SIG-M5 (cell line): ENCODE measurements around the gene PTRHD1.
"Not testable (repeated sequence)": the region's sequence is repeated elsewhere in the genome, so short reads cannot be mapped to it uniquely, and the experiment has no call there.

ENCODE experiments used
- DNase-seq: peaks from one replicate; lab custom pipeline; 2025; lab: John Stamatoyannopoulos, UW

The PTRHD1 gene

GRCh38 chr2:24809316-24810007, 16.3 kb upstream of the PTRHD1 start:
- no peak for DNase-seq

- no peak for DNase-seq
Measured at GRCh38 chr2:24806661-24807036, 13.5 kb upstream of the PTRHD1 start.

GRCh38 chr2:24805811-24806660, 12.8 kb upstream of the PTRHD1 start:
- DNase-seq, result not testable (repeated sequence)

GRCh38 chr2:24800487-24800886, 7.3 kb upstream of the PTRHD1 start:
- DNase-seq, result not testable (repeated sequence)

GRCh38 chr2:24797644-24798043, 4.5 kb upstream of the PTRHD1 start:
- DNase-seq, result no peak

GRCh38 chr2:24793761-24794435, 707 bp upstream of the PTRHD1 start:
- DNase-seq, result no peak

- no peak for DNase-seq
Measured at GRCh38 chr2:24792542-24792873, 683 bp downstream of the PTRHD1 start.

GRCh38 chr2:24791452-24791851, 1.7 kb downstream of the PTRHD1 start:
- DNase-seq, result no peak

GRCh38 chr2:24788816-24789215, 4.4 kb downstream of the PTRHD1 start:
- DNase-seq, result no peak

GRCh38 chr2:24787532-24787931, 5.7 kb downstream of the PTRHD1 start:
- no peak for DNase-seq

GRCh38 chr2:24785671-24786321, 7.4 kb downstream of the PTRHD1 start:
- DNase-seq, result peak; percentile 18

- no peak for DNase-seq
Measured at GRCh38 chr2:24783641-24784040, 9.6 kb downstream of the PTRHD1 start.

- DNase-seq, result no peak
Measured at GRCh38 chr2:24779116-24779515, 14.1 kb downstream of the PTRHD1 start.

GRCh38 chr2:24774373-24774772, 18.8 kb downstream of the PTRHD1 start:
- DNase-seq, result no peak

- no peak for DNase-seq
Measured at GRCh38 chr2:24771764-24772586, 21.2 kb downstream of the PTRHD1 start.

- DNase-seq, result no peak
Measured at GRCh38 chr2:24771061-24771460, 22.1 kb downstream of the PTRHD1 start.

GRCh38 chr2:24768601-24769000, 24.6 kb downstream of the PTRHD1 start:
- DNase-seq, result no peak

GRCh38 chr2:24768013-24768412, 25.2 kb downstream of the PTRHD1 start:
- DNase-seq, result no peak

GRCh38 chr2:24766609-24767008, 26.6 kb downstream of the PTRHD1 start:
- no peak for DNase-seq

- DNase-seq, result no peak
Measured at GRCh38 chr2:24763843-24764242, 29.3 kb downstream of the PTRHD1 start.

GRCh38 chr2:24762518-24762917, 30.7 kb downstream of the PTRHD1 start:
- DNase-seq, result no peak

GRCh38 chr2:24761866-24762265, 31.3 kb downstream of the PTRHD1 start:
- DNase-seq, result no peak
